Measurements from ENCODE around the gene GLDC.

Gene GLDC

GRCh38 chr9:6614489-6614888 is 31.0 kb downstream of the GLDC start:
- Histone ChIP-seq H3K9ac (ENCODE audit: low read length) (no peak overlapping the region), H3K4me1 (ENCODE audit: insufficient read depth, low read length) (no peaks in the 10 kb centered on the region)

GRCh38 chr9:6611865-6612264 is 33.7 kb downstream of the GLDC start:
- no peak overlapping the region for H3K9ac ChIP-seq (ENCODE audit: low read length)
- no peak overlapping the region for H3K4me3 ChIP-seq (ENCODE audit: low read depth in 1 of 2, low read length in 2 of 2)
- no peaks in the 10 kb centered on the region for H3K9me3 ChIP-seq (ENCODE audit: low read length)
- H3K27ac ChIP-seq (ENCODE audit: low read depth, low read length): no peak overlapping the region
- no peaks in the 10 kb centered on the region for H3K36me3 ChIP-seq (ENCODE audit: insufficient read depth, low read length)
- no peaks in the 10 kb centered on the region for H3K27me3 ChIP-seq (ENCODE audit: control insufficient read depth in 1 of 2, insufficient read depth in 2 of 2, low read length in 2 of 2)
- no peaks in the 10 kb centered on the region for H3K4me1 ChIP-seq (ENCODE audit: insufficient read depth, low read length)

More at GRCh38 chr9:6614489-6614888, 31.0 kb downstream of the GLDC start:
- no peaks in the 10 kb centered on the region for H3K27me3 ChIP-seq (ENCODE audit: control insufficient read depth in 1 of 2, insufficient read depth in 2 of 2, low read length in 2 of 2)
- H3K9me3 ChIP-seq (ENCODE audit: low read length): no peaks in the 10 kb centered on the region
- H3K36me3 ChIP-seq (ENCODE audit: insufficient read depth, low read length): no peaks in the 10 kb centered on the region
- H3K27ac ChIP-seq (ENCODE audit: low read depth, low read length): no peak overlapping the region
- H3K4me3 ChIP-seq (ENCODE audit: low read depth in 1 of 2, low read length in 2 of 2): no peak overlapping the region

GRCh38 chr9:6610073-6610472 is 35.5 kb downstream of the GLDC start:
- no peak overlapping the region for H3K9ac ChIP-seq (ENCODE audit: low read length)
- no peaks in the 10 kb centered on the region for H3K36me3 ChIP-seq (ENCODE audit: insufficient read depth, low read length)
- H3K9me3 ChIP-seq (ENCODE audit: low read length): no peaks in the 10 kb centered on the region
- H3K27me3 ChIP-seq (ENCODE audit: control insufficient read depth in 1 of 2, insufficient read depth in 2 of 2, low read length in 2 of 2): no peaks in the 10 kb centered on the region
- H3K4me3 ChIP-seq (ENCODE audit: low read depth in 1 of 2, low read length in 2 of 2): no peak overlapping the region
- no peak overlapping the region for H3K27ac ChIP-seq (ENCODE audit: low read depth, low read length)
- no peaks in the 10 kb centered on the region for H3K4me1 ChIP-seq (ENCODE audit: insufficient read depth, low read length)

GRCh38 chr9:6609497-6610016 is 36.0 kb downstream of the GLDC start:
- no peaks in the 10 kb centered on the region for H3K36me3 ChIP-seq (ENCODE audit: insufficient read depth, low read length)
- no peak overlapping the region for H3K27ac ChIP-seq (ENCODE audit: low read depth, low read length)
- H3K27me3 ChIP-seq (ENCODE audit: control insufficient read depth in 1 of 2, insufficient read depth in 2 of 2, low read length in 2 of 2): no peaks in the 10 kb centered on the region
- H3K4me3 ChIP-seq (ENCODE audit: low read depth in 1 of 2, low read length in 2 of 2): no peak overlapping the region
- H3K9me3 ChIP-seq (ENCODE audit: low read length): no peaks in the 10 kb centered on the region
- no peaks in the 10 kb centered on the region for H3K4me1 ChIP-seq (ENCODE audit: insufficient read depth, low read length)
- no peak overlapping the region for H3K9ac ChIP-seq (ENCODE audit: low read length)

- Histone ChIP-seq H3K36me3 (ENCODE audit: insufficient read depth, low read length) (no peaks in the 10 kb centered on the region), H3K9me3 (ENCODE audit: low read length) (no peaks in the 10 kb centered on the region), H3K4me3 (ENCODE audit: low read depth in 1 of 2, low read length in 2 of 2) (no peak overlapping the region), H3K9ac (ENCODE audit: low read length) (no peak overlapping the region), H3K4me1 (ENCODE audit: insufficient read depth, low read length) (no peaks in the 10 kb centered on the region), H3K27me3 (ENCODE audit: control insufficient read depth in 1 of 2, insufficient read depth in 2 of 2, low read length in 2 of 2) (no peaks in the 10 kb centered on the region), H3K27ac (ENCODE audit: low read depth, low read length) (no peak overlapping the region)
Measured at GRCh38 chr9:6605202-6605601, 40.3 kb downstream of the GLDC start.

GRCh38 chr9:6600426-6600825 is 45.1 kb downstream of the GLDC start:
- H3K9me3 ChIP-seq (ENCODE audit: low read length): no peaks in the 10 kb centered on the region
- H3K9ac ChIP-seq (ENCODE audit: low read length): no peak overlapping the region
- H3K4me1 ChIP-seq (ENCODE audit: insufficient read depth, low read length): no peaks in the 10 kb centered on the region
- no peak overlapping the region for H3K4me3 ChIP-seq (ENCODE audit: low read depth in 1 of 2, low read length in 2 of 2)
- H3K27me3 ChIP-seq (ENCODE audit: control insufficient read depth in 1 of 2, insufficient read depth in 2 of 2, low read length in 2 of 2): no peaks in the 10 kb centered on the region
- H3K27ac ChIP-seq (ENCODE audit: low read depth, low read length): no peak overlapping the region
- H3K36me3 ChIP-seq (ENCODE audit: insufficient read depth, low read length): no peaks in the 10 kb centered on the region

GRCh38 chr9:6600006-6600405 is 45.5 kb downstream of the GLDC start:
- Histone ChIP-seq H3K4me1 (ENCODE audit: insufficient read depth, low read length) (no peaks in the 10 kb centered on the region), H3K27ac (ENCODE audit: low read depth, low read length) (no peak overlapping the region), H3K9ac (ENCODE audit: low read length) (no peak overlapping the region), H3K4me3 (ENCODE audit: low read depth in 1 of 2, low read length in 2 of 2) (no peak overlapping the region), H3K36me3 (ENCODE audit: insufficient read depth, low read length) (no peaks in the 10 kb centered on the region), H3K27me3 (ENCODE audit: control insufficient read depth in 1 of 2, insufficient read depth in 2 of 2, low read length in 2 of 2) (no peaks in the 10 kb centered on the region), H3K9me3 (ENCODE audit: low read length) (no peaks in the 10 kb centered on the region)

- no peaks in the 10 kb centered on the region for H3K36me3 ChIP-seq (ENCODE audit: insufficient read depth, low read length)
- no peak overlapping the region for H3K27ac ChIP-seq (ENCODE audit: low read depth, low read length)
- H3K27me3 ChIP-seq (ENCODE audit: control insufficient read depth in 1 of 2, insufficient read depth in 2 of 2, low read length in 2 of 2): no peaks in the 10 kb centered on the region
- no peak overlapping the region for H3K4me3 ChIP-seq (ENCODE audit: low read depth in 1 of 2, low read length in 2 of 2)
- no peak overlapping the region for H3K9ac ChIP-seq (ENCODE audit: low read length)
- no peaks in the 10 kb centered on the region for H3K4me1 ChIP-seq (ENCODE audit: insufficient read depth, low read length)
- no peaks in the 10 kb centered on the region for H3K9me3 ChIP-seq (ENCODE audit: low read length)
Measured at GRCh38 chr9:6598249-6598725, 47.2 kb downstream of the GLDC start.

GRCh38 chr9:6592791-6593190 is 52.7 kb downstream of the GLDC start:
- H3K27me3 ChIP-seq (ENCODE audit: control insufficient read depth in 1 of 2, insufficient read depth in 2 of 2, low read length in 2 of 2): no peaks in the 10 kb centered on the region
- H3K36me3 ChIP-seq (ENCODE audit: insufficient read depth, low read length): no peaks in the 10 kb centered on the region
- H3K9me3 ChIP-seq (ENCODE audit: low read length): no peaks in the 10 kb centered on the region
- no peaks in the 10 kb centered on the region for H3K4me1 ChIP-seq (ENCODE audit: insufficient read depth, low read length)
- H3K27ac ChIP-seq (ENCODE audit: low read depth, low read length): no peak overlapping the region
- no peak overlapping the region for H3K4me3 ChIP-seq (ENCODE audit: low read depth in 1 of 2, low read length in 2 of 2)
- H3K9ac ChIP-seq (ENCODE audit: low read length): no peak overlapping the region

GRCh38 chr9:6592231-6592630 is 53.3 kb downstream of the GLDC start:
- Histone ChIP-seq H3K9me3 (ENCODE audit: low read length) (no peaks in the 10 kb centered on the region), H3K27me3 (ENCODE audit: control insufficient read depth in 1 of 2, insufficient read depth in 2 of 2, low read length in 2 of 2) (no peaks in the 10 kb centered on the region), H3K9ac (ENCODE audit: low read length) (no peak overlapping the region), H3K4me3 (ENCODE audit: low read depth in 1 of 2, low read length in 2 of 2) (no peak overlapping the region), H3K4me1 (ENCODE audit: insufficient read depth, low read length) (no peaks in the 10 kb centered on the region), H3K27ac (ENCODE audit: low read depth, low read length) (no peak overlapping the region), H3K36me3 (ENCODE audit: insufficient read depth, low read length) (no peaks in the 10 kb centered on the region)

- Histone ChIP-seq H3K4me1 (ENCODE audit: insufficient read depth, low read length) (no peaks in the 10 kb centered on the region), H3K9me3 (ENCODE audit: low read length) (no peaks in the 10 kb centered on the region), H3K27me3 (ENCODE audit: control insufficient read depth in 1 of 2, insufficient read depth in 2 of 2, low read length in 2 of 2) (no peaks in the 10 kb centered on the region), H3K9ac (ENCODE audit: low read length) (no peak overlapping the region), H3K36me3 (ENCODE audit: insufficient read depth, low read length) (no peaks in the 10 kb centered on the region), H3K4me3 (ENCODE audit: low read depth in 1 of 2, low read length in 2 of 2) (no peak overlapping the region), H3K27ac (ENCODE audit: low read depth, low read length) (no peak overlapping the region)
Measured at GRCh38 chr9:6590772-6591384, 54.7 kb downstream of the GLDC start.

- H3K4me1 ChIP-seq (ENCODE audit: insufficient read depth, low read length): no peaks in the 10 kb centered on the region
- H3K36me3 ChIP-seq (ENCODE audit: insufficient read depth, low read length): no peaks in the 10 kb centered on the region
- H3K4me3 ChIP-seq (ENCODE audit: low read depth in 1 of 2, low read length in 2 of 2): no peak overlapping the region
- no peak overlapping the region for H3K27ac ChIP-seq (ENCODE audit: low read depth, low read length)
- no peaks in the 10 kb centered on the region for H3K9me3 ChIP-seq (ENCODE audit: low read length)
- H3K27me3 ChIP-seq (ENCODE audit: control insufficient read depth in 1 of 2, insufficient read depth in 2 of 2, low read length in 2 of 2): no peaks in the 10 kb centered on the region
- no peak overlapping the region for H3K9ac ChIP-seq (ENCODE audit: low read length)
Measured at GRCh38 chr9:6590334-6590733, 55.2 kb downstream of the GLDC start.
